Smooth muscle cell (in vitro differentiated cells): ENCODE results near the gene YTHDF1. TPM values are rescaled to one million over a fixed set of nuclear protein-coding genes. Genes with fewer than 3 reads are reported as not detected.

Experiments
- DNase-seq: peaks from one replicate; lab custom pipeline; 2025; ENCODE audit not compliant: unreplicated experiment; lab: John Stamatoyannopoulos, UW
- H2AFZ ChIP-seq: fragments of 200-600 bp; sonication (generic); 2 replicates; pipeline ENCODE4 v1.6.0; 2016; ENCODE audit warnings: antibody characterized with exemption, low read depth, mild to moderate bottlenecking
- H3F3A ChIP-seq: fragments of 200-600 bp; sonication (generic); 2 replicates; pipeline ENCODE4 v1.6.0; 2017; ENCODE audit warnings: antibody characterized with exemption, low read depth
- H3K27ac ChIP-seq: fragments of 200-600 bp; sonication (generic); 2 replicates; pipeline ENCODE4 v1.5.1; 2016; ENCODE audit warnings: low read depth, mild to moderate bottlenecking
- H3K27me3 ChIP-seq: fragments of 200-600 bp; sonication (generic); 2 replicates; pipeline ENCODE4 v1.6.1; 2016; ENCODE audit warnings: low read depth, mild to moderate bottlenecking
- H3K36me3 ChIP-seq: fragments of 200-600 bp; sonication (generic); 2 replicates; pipeline ENCODE4 v1.5.1; 2016; ENCODE audit warnings: low read depth
- H3K4me1 ChIP-seq: fragments of 200-600 bp; sonication (generic); 2 replicates; pipeline ENCODE4 v1.5.1; 2016; ENCODE audit warnings: low read depth
- H3K4me2 ChIP-seq: fragments of 200-600 bp; sonication (generic); 2 replicates; pipeline ENCODE4 v1.6.0; 2016; ENCODE audit warnings: mild to moderate bottlenecking
- H3K4me3 ChIP-seq: fragments of 200-600 bp; sonication (generic); 2 replicates; pipeline ENCODE4 v1.5.1; 2016; ENCODE audit warnings: mild to moderate bottlenecking
- H3K79me2 ChIP-seq: fragments of 200-600 bp; sonication (generic); 2 replicates; pipeline ENCODE4 v1.6.0; 2016; ENCODE audit warnings: low read depth, mild to moderate bottlenecking
- H3K9ac ChIP-seq: fragments of 200-600 bp; sonication (generic); 2 replicates; pipeline ENCODE4 v1.6.0; 2016; ENCODE audit warnings: low read depth
- H3K9me3 ChIP-seq: fragments of 200-600 bp; sonication (generic); replicated peaks from 2 replicates; pipeline ENCODE4 v1.5.1; 2016; ENCODE audit warnings: low read depth
- H4K20me1 ChIP-seq: fragments of 200-600 bp; sonication (generic); 2 replicates; pipeline ENCODE4 v1.6.0; 2016; ENCODE audit warnings: low read depth
- WGBS: methylation state at CpG from one replicate; pipeline ENCODE4 v1.1.7; 2016; ENCODE audit warnings: low lambda C conversion rate; 5-methylcytosine and 5-hydroxymethylcytosine counted together
- polyA plus RNA-seq: library from polyadenylated mRNA; unstranded; fragments of >200 nt; fragmentation: Nextera tagmentation; extraction: Ambion mirVana; gene quantifications from 2 replicates; pipeline ENCODE4 v1.2.1, GENCODE V29; 2016
- total RNA-seq: library from RNA; depleted of rRNA; stranded (reverse); fragments of >200 nt; gene quantifications from 2 replicates; pipeline ENCODE4 v1.2.3, GENCODE V29; 2014
- TF ChIP-seq, protein P1 (sequence below): fragments of 200-600 bp; sonication (generic); IDR thresholded peaks from 2 replicates; pipeline ENCODE4 v1.5.1; 2017; ENCODE audit warnings: borderline replicate concordance, mild to moderate bottlenecking, antibody characterized with exemption; ENCODE audit not compliant: insufficient read depth, poor library complexity, severe bottlenecking

YTHDF1 gene
- total and polyA plus RNA-seq, 2 experiments from 2014 or later, result 28.2 to 35.8 TPM

DNA sequence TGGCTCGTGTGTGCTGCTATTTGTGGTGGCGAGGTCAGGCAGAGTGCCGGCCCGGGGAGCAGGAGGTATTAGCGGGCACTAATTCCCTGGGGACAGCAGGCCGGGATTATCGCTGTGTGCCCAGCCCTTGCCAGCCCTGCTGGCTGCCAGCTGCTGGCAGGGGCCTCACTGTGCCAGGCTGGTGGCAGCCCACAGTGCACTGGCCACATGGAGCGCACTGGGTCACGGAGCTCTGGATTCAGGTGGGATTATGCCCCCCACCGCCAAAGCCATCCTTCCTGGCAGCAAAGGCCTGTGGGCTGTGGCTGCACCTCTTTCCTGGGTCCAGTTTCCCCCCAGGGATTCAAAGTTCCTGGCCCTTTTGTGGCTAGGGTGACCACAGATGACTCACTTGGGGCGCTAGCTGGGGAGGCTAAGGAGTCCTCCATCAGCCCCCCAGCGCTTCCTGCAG is 59.7 kb downstream of the YTHDF1 start:
- Histone ChIP-seq H3K36me3 (no peaks in the 10 kb centered on the region), H3K4me3 (no peak overlapping the region), H3K4me1 (no peaks in the 10 kb centered on the region), H3F3A (no peaks in the 10 kb centered on the region), H3K79me2 (no peaks in the 10 kb centered on the region), H3K27ac (no peak overlapping the region), H3K27me3 (peaks cover 15% of the 10 kb centered on the region), H3K9ac (no peak overlapping the region), H3K9me3 (no peaks in the 10 kb centered on the region), H4K20me1 (no peaks in the 10 kb centered on the region), H3K4me2 (no peak overlapping the region), H2AFZ (no peak overlapping the region)
- no peak for DNase-seq
- WGBS, result 86% methylated on average over 12 of the region's 12 CpGs
- TF ChIP-seq, protein P1, sequence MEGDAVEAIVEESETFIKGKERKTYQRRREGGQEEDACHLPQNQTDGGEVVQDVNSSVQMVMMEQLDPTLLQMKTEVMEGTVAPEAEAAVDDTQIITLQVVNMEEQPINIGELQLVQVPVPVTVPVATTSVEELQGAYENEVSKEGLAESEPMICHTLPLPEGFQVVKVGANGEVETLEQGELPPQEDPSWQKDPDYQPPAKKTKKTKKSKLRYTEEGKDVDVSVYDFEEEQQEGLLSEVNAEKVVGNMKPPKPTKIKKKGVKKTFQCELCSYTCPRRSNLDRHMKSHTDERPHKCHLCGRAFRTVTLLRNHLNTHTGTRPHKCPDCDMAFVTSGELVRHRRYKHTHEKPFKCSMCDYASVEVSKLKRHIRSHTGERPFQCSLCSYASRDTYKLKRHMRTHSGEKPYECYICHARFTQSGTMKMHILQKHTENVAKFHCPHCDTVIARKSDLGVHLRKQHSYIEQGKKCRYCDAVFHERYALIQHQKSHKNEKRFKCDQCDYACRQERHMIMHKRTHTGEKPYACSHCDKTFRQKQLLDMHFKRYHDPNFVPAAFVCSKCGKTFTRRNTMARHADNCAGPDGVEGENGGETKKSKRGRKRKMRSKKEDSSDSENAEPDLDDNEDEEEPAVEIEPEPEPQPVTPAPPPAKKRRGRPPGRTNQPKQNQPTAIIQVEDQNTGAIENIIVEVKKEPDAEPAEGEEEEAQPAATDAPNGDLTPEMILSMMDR, result no peak

DNA sequence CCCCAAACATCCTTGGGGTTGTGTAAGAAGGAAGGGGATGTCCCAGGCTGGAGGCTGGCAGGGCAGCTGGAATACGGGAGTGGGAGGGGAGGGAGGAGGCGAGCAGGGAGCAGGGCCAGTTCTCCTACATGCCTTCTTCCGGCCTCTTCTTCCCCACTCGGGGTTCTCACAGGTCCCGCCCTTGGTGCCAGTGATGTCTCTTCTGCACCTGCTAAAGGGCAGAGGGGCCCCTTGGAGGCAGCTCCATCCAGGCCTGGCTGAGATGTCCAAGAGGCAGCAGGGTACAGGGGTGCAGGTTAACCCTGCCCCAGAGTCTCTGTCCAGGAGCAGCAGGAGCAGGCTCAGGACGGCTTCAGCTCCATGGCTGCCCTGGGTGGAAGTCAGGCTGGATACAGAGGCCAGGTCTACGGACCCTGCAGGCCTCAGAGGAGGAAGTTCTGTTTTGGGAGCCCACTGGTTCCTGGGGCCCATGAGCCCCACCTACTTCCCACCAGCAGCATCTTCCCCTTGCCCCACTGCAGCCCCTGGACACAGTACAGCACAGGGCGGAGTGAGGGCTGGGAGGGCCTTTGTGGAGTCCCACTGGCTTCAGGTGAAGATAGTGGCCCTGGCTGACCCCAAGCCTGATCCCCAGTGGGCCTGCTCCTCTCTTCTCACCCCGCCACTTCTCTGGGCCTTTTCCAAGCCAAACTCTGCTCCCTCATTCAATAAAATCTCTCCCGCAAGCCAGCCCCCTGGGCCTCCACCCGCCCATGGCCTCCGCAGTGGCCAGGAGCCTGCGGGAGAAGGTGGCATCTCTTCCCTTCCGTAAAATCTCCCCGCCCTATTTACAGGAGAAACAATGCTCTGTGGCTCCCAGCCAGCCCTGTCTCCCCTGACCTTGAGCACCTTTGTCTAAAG is 60.4 kb downstream of the YTHDF1 start:
- Histone ChIP-seq H3K27ac (no peak overlapping the region), H2AFZ (no peak overlapping the region), H3K79me2 (no peaks in the 10 kb centered on the region), H3K4me2 (no peak overlapping the region), H3K9ac (no peak overlapping the region), H4K20me1 (no peaks in the 10 kb centered on the region), H3K4me3 (no peak overlapping the region), H3K36me3 (no peaks in the 10 kb centered on the region), H3F3A (no peaks in the 10 kb centered on the region), H3K27me3 (peaks cover 15% of the 10 kb centered on the region), H3K9me3 (no peaks in the 10 kb centered on the region), H3K4me1 (no peaks in the 10 kb centered on the region)
- TF ChIP-seq, protein P1, result no peak
- no peak for DNase-seq
- WGBS, result 86% methylated on average over 15 of the region's 15 CpGs

GRCh38 chr20:63154395-63154794 is 61.5 kb downstream of the YTHDF1 start:
- no peaks in the 10 kb centered on the region for H3K9me3 ChIP-seq
- peaks cover 15% of the 10 kb centered on the region for H3K27me3 ChIP-seq
- H3K4me1 ChIP-seq, result no peaks in the 10 kb centered on the region
- no peak overlapping the region for H2AFZ ChIP-seq
- no peak overlapping the region for H3K9ac ChIP-seq
- TF ChIP-seq, protein P1, result no peak
- H3F3A ChIP-seq, result no peaks in the 10 kb centered on the region
- no peak overlapping the region for H3K27ac ChIP-seq
- H3K4me2 ChIP-seq, result no peak overlapping the region
- 80% methylated on average over 1 of the region's 3 CpGs for WGBS
- no peaks in the 10 kb centered on the region for H4K20me1 ChIP-seq
- H3K4me3 ChIP-seq, result no peak overlapping the region
- H3K36me3 ChIP-seq, result no peaks in the 10 kb centered on the region
- H3K79me2 ChIP-seq, result no peaks in the 10 kb centered on the region
- DNase-seq, result no peak
